IMR-90 (cell line): ENCODE measurements around the gene DGKQ. TPM values are rescaled to one million over a fixed set of nuclear protein-coding genes. Genes with fewer than 3 reads are reported as not detected.

Source experiments
- ATAC-seq: fragments of 200-7000 bp; cut with Tn5 transposase; 2 replicates; pipeline ENCODE4 v1.9.1; 2020; ENCODE audit warnings: low read depth, mild to moderate bottlenecking, moderate library complexity
- BruUV-seq: library from RNA; stranded (reverse); fragments of 400-500 nt; replicated peaks from 2 replicates; lab custom pipeline; 2021; lab: Mats Ljungman, UMichigan
- CTCF ChIA-PET: fragments of 300-600 bp; formaldehyde crosslinking; extraction: SDS; loops from one replicate; lab custom pipeline; 2021; ENCODE audit warnings: antibody characterized with exemption; lab: Yijun Ruan, JAX
- POLR2A ChIA-PET: fragments of 300-600 bp; sonication (Branson Sonifier 250); formaldehyde crosslinking; loops from one replicate; lab custom pipeline; 2022; ENCODE audit warnings: antibody characterized with exemption; ENCODE audit not compliant: unreplicated experiment; lab: Charles Lee
- DNase-seq: peaks from one replicate; pipeline ENCODE4 v3.0.0; 2013
- H2AFZ ChIP-seq: replicated peaks from 2 replicates; pipeline ENCODE3; 2013; ENCODE audit warnings: low read length, mild to moderate bottlenecking; ENCODE audit not compliant: poor library complexity
- H2AK5ac ChIP-seq: 2 replicates; pipeline ENCODE4 v1.6.1; 2013; ENCODE audit warnings: low read depth, low read length, inconsistent platforms
- H2AK9ac ChIP-seq: replicated peaks from 2 replicates; pipeline ENCODE3; 2013; ENCODE audit warnings: mild to moderate bottlenecking, low read depth, low read length, moderate library complexity; ENCODE audit not compliant: poor library complexity
- H2BK120ac ChIP-seq: 2 replicates; pipeline ENCODE4 v1.6.1; 2013; ENCODE audit warnings: low read depth, low read length, inconsistent platforms
- H2BK15ac ChIP-seq: 3 replicates; pipeline ENCODE4 v1.6.1; 2013; ENCODE audit warnings: low read depth, low read length, inconsistent platforms
- H2BK20ac ChIP-seq: 2 replicates; pipeline ENCODE4 v1.6.1; 2013; ENCODE audit warnings: low read depth, mild to moderate bottlenecking, inconsistent platforms, low read length, moderate library complexity
- H2BK5ac ChIP-seq: 2 replicates; pipeline ENCODE4 v1.6.1; 2013; ENCODE audit warnings: mild to moderate bottlenecking, low read depth, low read length, inconsistent platforms; ENCODE audit not compliant: poor library complexity, severe bottlenecking
- H3K14ac ChIP-seq: replicated peaks from 2 replicates; pipeline ENCODE4 v1.6.1; 2013; ENCODE audit warnings: low read depth, low read length, inconsistent platforms
- H3K18ac ChIP-seq: 2 replicates; pipeline ENCODE4 v1.6.1; 2013; ENCODE audit warnings: low read depth, low read length, control low read depth
- H3K23ac ChIP-seq: 2 replicates; pipeline ENCODE4 v1.6.1; 2013; ENCODE audit warnings: low read depth, low read length, inconsistent platforms
- H3K27ac ChIP-seq: 2 replicates; pipeline ENCODE4 v1.5.1; 2013; ENCODE audit warnings: mild to moderate bottlenecking, control low read depth, low read length; ENCODE audit not compliant: insufficient read depth
- H3K27me3 ChIP-seq: 2 replicates; pipeline ENCODE4 v1.6.1; 2013; ENCODE audit warnings: low read length; ENCODE audit not compliant: control insufficient read depth, insufficient read depth
- H3K36me3 ChIP-seq: 2 replicates; pipeline ENCODE4 v1.6.1; 2013; ENCODE audit warnings: low read length, mixed read lengths; ENCODE audit not compliant: control insufficient read depth, insufficient read depth
- H3K4ac ChIP-seq: 2 replicates; pipeline ENCODE4 v1.6.1; 2013; ENCODE audit warnings: low read depth, low read length, inconsistent platforms
- H3K4me1 ChIP-seq: 2 replicates; pipeline ENCODE4 v1.6.1; 2013; ENCODE audit warnings: low read length, mixed read lengths; ENCODE audit not compliant: control insufficient read depth, insufficient read depth
- H3K4me2 ChIP-seq: 2 replicates; pipeline ENCODE4 v1.6.1; 2013; ENCODE audit warnings: low read depth, mild to moderate bottlenecking, control low read depth, low read length, moderate library complexity
- H3K4me3 ChIP-seq: 2 replicates; pipeline ENCODE4 v1.5.1; 2013; ENCODE audit warnings: low read depth, mild to moderate bottlenecking, control low read depth, low read length, moderate library complexity; ENCODE audit not compliant: insufficient read depth
- H3K56ac ChIP-seq: 2 replicates; pipeline ENCODE4 v1.6.1; 2013; ENCODE audit warnings: low read length, inconsistent platforms; ENCODE audit not compliant: insufficient read depth; ENCODE audit errors: extremely low read depth
- H3K79me1 ChIP-seq, 2 experiments: 2 replicates each; pipeline ENCODE4 v1.6.1; 2013; ENCODE audit warnings: low read length in 2 of 2, inconsistent platforms in 1 of 2, low read depth in 1 of 2
- H3K9ac ChIP-seq: 2 replicates; pipeline ENCODE4 v1.6.1; 2013; ENCODE audit warnings: low read depth, low read length, control low read depth
- H3K9me1 ChIP-seq: 2 replicates; pipeline ENCODE4 v1.6.1; 2013; ENCODE audit warnings: low read length, inconsistent platforms; ENCODE audit not compliant: insufficient read depth
- H3K9me3 ChIP-seq: 2 replicates; pipeline ENCODE4 v1.6.1; 2013; ENCODE audit warnings: low read length; ENCODE audit not compliant: control insufficient read depth, insufficient read depth
- H4K20me1 ChIP-seq: 2 replicates; pipeline ENCODE4 v1.6.1; 2013; ENCODE audit warnings: low read length, inconsistent platforms; ENCODE audit not compliant: insufficient read depth
- H4K5ac ChIP-seq: 2 replicates; pipeline ENCODE4 v1.6.1; 2013; ENCODE audit warnings: mild to moderate bottlenecking, low read depth, low read length, control low read depth
- H4K8ac ChIP-seq, 2 experiments: 2 replicates each; pipeline ENCODE4 v1.6.1; 2013; ENCODE audit warnings: low read depth in 2 of 2, low read length in 2 of 2, control low read depth in 1 of 2, inconsistent platforms in 1 of 2
- H4K91ac ChIP-seq: 2 replicates; pipeline ENCODE4 v1.6.1; 2013; ENCODE audit warnings: low read depth, low read length, inconsistent platforms; ENCODE audit not compliant: insufficient read depth
- BHLHE40 ChIP-seq: fragments of 150-350 bp; IDR thresholded peaks from 2 replicates; pipeline ENCODE4 v1.6.1; 2016; ENCODE audit warnings: mild to moderate bottlenecking, low read depth, low read length
- CEBPB ChIP-seq: IDR thresholded peaks from 2 replicates; pipeline ENCODE4 v1.6.1; 2012; ENCODE audit warnings: low read depth, low read length, improper control_type of control experiment
- CHD1 ChIP-seq: IDR thresholded peaks from 2 replicates; pipeline ENCODE4 v1.6.1; 2012; ENCODE audit warnings: low read depth, low read length, improper control_type of control experiment
- FOS ChIP-seq: fragments of 150-350 bp; IDR thresholded peaks from 2 replicates; pipeline ENCODE4 v1.6.1; 2016; ENCODE audit warnings: low read depth, low read length
- MAFK ChIP-seq: IDR thresholded peaks from 2 replicates; pipeline ENCODE4 v1.6.1; 2012; ENCODE audit warnings: low read depth, low read length, improper control_type of control experiment
- MAZ ChIP-seq: IDR thresholded peaks from 2 replicates; pipeline ENCODE4 v1.6.1; 2012; ENCODE audit warnings: low read depth, mild to moderate bottlenecking, low read length, improper control_type of control experiment, moderate library complexity, borderline replicate concordance
- MXI1 ChIP-seq: IDR thresholded peaks from 2 replicates; pipeline ENCODE4 v1.6.1; 2012; ENCODE audit warnings: low read depth, mild to moderate bottlenecking, low read length, moderate library complexity, borderline replicate concordance
- NFE2L2 ChIP-seq: fragments of 150-350 bp; IDR thresholded peaks from 2 replicates; pipeline ENCODE4 v1.6.1; 2016; ENCODE audit warnings: low read depth, mild to moderate bottlenecking, low read length
- POLR2A ChIP-seq: IDR thresholded peaks from 2 replicates; pipeline ENCODE4 v1.6.1; 2012; ENCODE audit warnings: mild to moderate bottlenecking, low read depth, low read length
- RAD21 ChIP-seq: IDR thresholded peaks from 2 replicates; pipeline ENCODE4 v1.6.1; 2012; ENCODE audit warnings: low read length, improper control_type of control experiment
- RCOR1 ChIP-seq: IDR thresholded peaks from 2 replicates; pipeline ENCODE4 v1.6.1; 2012; ENCODE audit warnings: mild to moderate bottlenecking, low read length, improper control_type of control experiment; ENCODE audit not compliant: insufficient replicate concordance
- RFX5 ChIP-seq: IDR thresholded peaks from 2 replicates; pipeline ENCODE4 v1.8.0; 2012; ENCODE audit warnings: low read depth, mild to moderate bottlenecking, low read length, moderate library complexity
- SMC3 ChIP-seq: fragments of 150-350 bp; IDR thresholded peaks from 2 replicates; pipeline ENCODE4 v1.6.1; 2016; ENCODE audit warnings: low read depth, mild to moderate bottlenecking, antibody characterized with exemption, low read length, moderate library complexity
- WGBS, 2 experiments: methylation state at CpG; one replicate each; pipeline versions ENCODE4 v1.1.5 to v1.1.7; 2013; ENCODE audit warnings: missing lambda C conversion rate in 2 of 2; ENCODE audit not compliant: insufficient read length in 1 of 2; ENCODE audit errors: extremely low coverage in 2 of 2; 5-methylcytosine and 5-hydroxymethylcytosine counted together
- dilution Hi-C: fragments of 300-500 bp; cut with HindIII; formaldehyde crosslinking; loops from one replicate; pipeline ENCODE4 v1.14.3; 2018; ENCODE audit warnings: low sequenced_read_pairs; ENCODE audit not compliant: unreplicated experiment
- in situ Hi-C: fragments of 300-500 bp; cut with MboI; formaldehyde crosslinking; loops from 3 replicates; pipeline ENCODE4 v1.14.3; 2019; ENCODE audit warnings: low sequenced_read_pairs, inconsistent platforms, mixed read lengths
- intact Hi-C: fragments of 100-400 bp; cut with micrococcal nuclease; formaldehyde crosslinking; loops from 2 replicates; pipeline ENCODE4 v1.10.0; 2022
- polyA plus RNA-seq, 3 experiments: library from polyadenylated mRNA; depleted of rRNA; stranded (reverse); fragments of >200 nt; gene quantifications; 2 replicates each; pipeline ENCODE4 v1.2.3, GENCODE V29; 2012; ENCODE audit warnings: low replicate concordance in 1 of 3
- total RNA-seq: library from RNA; depleted of rRNA; stranded (reverse); fragments of >200 nt; gene quantifications from 2 replicates; pipeline ENCODE4 v1.2.3, GENCODE V29; 2012
- TF ChIP-seq, protein P1 (sequence below): conservative IDR thresholded peaks from 2 replicates; pipeline ENCODE4 v1.5.1; 2012; ENCODE audit warnings: mild to moderate bottlenecking, low read depth, low read length, improper control_type of control experiment
- TF ChIP-seq, protein P2 (sequence below): fragments of 150-350 bp; IDR thresholded peaks from 2 replicates; pipeline ENCODE4 v1.6.1; 2017; ENCODE audit warnings: mild to moderate bottlenecking, antibody characterized with exemption, low read length, low read depth
- TF ChIP-seq, protein P3 (sequence below): fragments of 150-350 bp; IDR thresholded peaks from 2 replicates; pipeline ENCODE4 v1.6.1; 2016; ENCODE audit warnings: low read depth, mild to moderate bottlenecking, low read length, moderate library complexity, borderline replicate concordance

Gene DGKQ
- total and polyA plus RNA-seq, 2 of the 4 experiments (the other 2 are of a cell fraction): 4.3 to 15.6 TPM

DNA sequence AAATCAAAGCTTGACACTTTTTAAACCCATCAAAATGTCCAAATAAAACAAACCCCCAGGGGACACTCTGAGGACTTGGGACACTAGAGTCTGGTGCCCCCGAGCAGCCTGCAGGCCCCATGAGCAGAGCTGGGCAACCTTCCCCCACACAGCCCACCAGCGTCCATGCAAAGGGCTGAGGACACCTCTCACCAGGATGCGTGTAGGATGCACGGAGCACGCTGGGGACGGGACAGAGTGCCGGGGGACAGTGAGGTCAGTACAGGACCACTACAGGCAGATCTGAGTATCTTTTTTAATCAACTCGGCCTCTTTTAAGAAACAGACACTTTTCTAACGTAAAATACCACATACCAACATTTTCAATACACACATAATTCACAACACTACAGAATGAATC lies 48.2 kb downstream of the DGKQ start:
- ATAC-seq: no peak
- CTCF ChIA-PET: no interaction called here
- Histone ChIP-seq H4K5ac (no peak overlapping the region), H3K56ac (no peak overlapping the region), H3K4me2 (no peak overlapping the region), H2BK15ac (no peak overlapping the region), H3K4ac (no peak overlapping the region), H4K20me1 (peaks cover 84% of the 10 kb centered on the region), H2AK5ac (no peak overlapping the region), H2AFZ (no peak overlapping the region), H4K91ac (no peak overlapping the region), H3K9ac (no peak overlapping the region), H3K4me1 (peaks cover 14% of the 10 kb centered on the region), H3K23ac (no peak overlapping the region), H4K8ac (no peak overlapping the region), H3K4me3 (no peak overlapping the region), H3K27me3 (no peaks in the 10 kb centered on the region), H3K36me3 (peaks cover 7% of the 10 kb centered on the region; the same call in 1 of the 2 replicates), H3K79me1 (peaks cover 11 to 72% of the 10 kb centered on the region in 2 experiments; a peak in 2 of 4 replicates), H2BK20ac (no peak overlapping the region), H2BK120ac (no peak overlapping the region), H2BK5ac (no peak overlapping the region), H3K18ac (no peak overlapping the region), H2AK9ac (no peak overlapping the region), H3K9me1 (peaks cover 16% of the 10 kb centered on the region), H3K9me3 (no peaks in the 10 kb centered on the region), H3K14ac (no peak overlapping the region), H3K27ac (no peak overlapping the region)
- 90 to 100% methylated on average over 2 to 4 of the region's 9 CpGs for WGBS, 2 experiments
- POLR2A ChIA-PET: no interaction called here
- dilution Hi-C loops (no loop called here), in situ Hi-C loops (no loop called here), intact Hi-C loops (no loop called here)
- no peak for DNase-seq
- TF ChIP-seq MAZ (no peak), BHLHE40 (no peak), MAFK (no peak), RFX5 (no peak), POLR2A (no peak), FOS (no peak), CEBPB (no peak), RCOR1 (no peak), CHD1 (no peak), NFE2L2 (no peak), SMC3 (no peak), MXI1 (no peak), RAD21 (no peak)
- TF ChIP-seq, protein P1, sequence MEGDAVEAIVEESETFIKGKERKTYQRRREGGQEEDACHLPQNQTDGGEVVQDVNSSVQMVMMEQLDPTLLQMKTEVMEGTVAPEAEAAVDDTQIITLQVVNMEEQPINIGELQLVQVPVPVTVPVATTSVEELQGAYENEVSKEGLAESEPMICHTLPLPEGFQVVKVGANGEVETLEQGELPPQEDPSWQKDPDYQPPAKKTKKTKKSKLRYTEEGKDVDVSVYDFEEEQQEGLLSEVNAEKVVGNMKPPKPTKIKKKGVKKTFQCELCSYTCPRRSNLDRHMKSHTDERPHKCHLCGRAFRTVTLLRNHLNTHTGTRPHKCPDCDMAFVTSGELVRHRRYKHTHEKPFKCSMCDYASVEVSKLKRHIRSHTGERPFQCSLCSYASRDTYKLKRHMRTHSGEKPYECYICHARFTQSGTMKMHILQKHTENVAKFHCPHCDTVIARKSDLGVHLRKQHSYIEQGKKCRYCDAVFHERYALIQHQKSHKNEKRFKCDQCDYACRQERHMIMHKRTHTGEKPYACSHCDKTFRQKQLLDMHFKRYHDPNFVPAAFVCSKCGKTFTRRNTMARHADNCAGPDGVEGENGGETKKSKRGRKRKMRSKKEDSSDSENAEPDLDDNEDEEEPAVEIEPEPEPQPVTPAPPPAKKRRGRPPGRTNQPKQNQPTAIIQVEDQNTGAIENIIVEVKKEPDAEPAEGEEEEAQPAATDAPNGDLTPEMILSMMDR: no peak
- TF ChIP-seq, protein P2, sequence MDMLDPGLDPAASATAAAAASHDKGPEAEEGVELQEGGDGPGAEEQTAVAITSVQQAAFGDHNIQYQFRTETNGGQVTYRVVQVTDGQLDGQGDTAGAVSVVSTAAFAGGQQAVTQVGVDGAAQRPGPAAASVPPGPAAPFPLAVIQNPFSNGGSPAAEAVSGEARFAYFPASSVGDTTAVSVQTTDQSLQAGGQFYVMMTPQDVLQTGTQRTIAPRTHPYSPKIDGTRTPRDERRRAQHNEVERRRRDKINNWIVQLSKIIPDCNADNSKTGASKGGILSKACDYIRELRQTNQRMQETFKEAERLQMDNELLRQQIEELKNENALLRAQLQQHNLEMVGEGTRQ: no peak
- TF ChIP-seq, protein P3, sequence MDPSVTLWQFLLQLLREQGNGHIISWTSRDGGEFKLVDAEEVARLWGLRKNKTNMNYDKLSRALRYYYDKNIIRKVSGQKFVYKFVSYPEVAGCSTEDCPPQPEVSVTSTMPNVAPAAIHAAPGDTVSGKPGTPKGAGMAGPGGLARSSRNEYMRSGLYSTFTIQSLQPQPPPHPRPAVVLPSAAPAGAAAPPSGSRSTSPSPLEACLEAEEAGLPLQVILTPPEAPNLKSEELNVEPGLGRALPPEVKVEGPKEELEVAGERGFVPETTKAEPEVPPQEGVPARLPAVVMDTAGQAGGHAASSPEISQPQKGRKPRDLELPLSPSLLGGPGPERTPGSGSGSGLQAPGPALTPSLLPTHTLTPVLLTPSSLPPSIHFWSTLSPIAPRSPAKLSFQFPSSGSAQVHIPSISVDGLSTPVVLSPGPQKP: no peak
- BruUV-seq: no TSS peak
